Measurements from ENCODE around the gene ZNF341.

GRCh38 chr20:33829636-33830035 lies 97.8 kb downstream of the ZNF341 start:
- TF ChIP-seq CTCF (IDR thresholded peaks at IDR 0.05; ENCODE audit: poor library complexity, severe bottlenecking) (no peak), RAD21 (conservative IDR thresholded peaks at IDR 0.05) (no peak), EZH2 (IDR thresholded peaks at IDR 0.05; ENCODE audit: borderline replicate concordance, insufficient read depth, low read length, poor library complexity, severe bottlenecking) (no peak), POLR2AphosphoS5 (IDR thresholded peaks at IDR 0.05) (no peak), REST (IDR thresholded peaks at IDR 0.05; ENCODE audit: borderline replicate concordance) (no peak), SMC3 (conservative IDR thresholded peaks at IDR 0.05; ENCODE audit: poor library complexity) (no peak), TAF1 (IDR thresholded peaks at IDR 0.05; ENCODE audit: low read depth) (no peak)

All from neural cell (in vitro differentiated cells).